Parathyroid adenoma (tissue), 2 donors: ENCODE measurements around the gene CHST2.

Source experiments
- H2AFZ ChIP-seq: fragments of 300-600 bp; sonication (generic); one replicate; pipeline ENCODE4 v1.7.0; 2017; ENCODE audit warnings: antibody characterized with exemption, mild to moderate bottlenecking
- H3K27ac ChIP-seq: fragments of 300-600 bp; sonication (generic); one replicate; pipeline ENCODE4 v1.7.0; 2017
- H3K27me3 ChIP-seq: fragments of 300-600 bp; sonication (generic); one replicate; pipeline ENCODE4 v1.7.0; 2017; ENCODE audit warnings: low read length; ENCODE audit not compliant: control insufficient read depth, insufficient read depth
- H3K36me3 ChIP-seq: fragments of 300-600 bp; sonication (generic); one replicate; pipeline ENCODE4 v1.7.0; 2017; ENCODE audit warnings: low read length; ENCODE audit not compliant: control insufficient read depth, insufficient read depth
- H3K4me1 ChIP-seq: fragments of 300-600 bp; sonication (generic); one replicate; pipeline ENCODE4 v1.7.0; 2017; ENCODE audit warnings: control low read depth
- H3K4me2 ChIP-seq: fragments of 300-600 bp; sonication (generic); one replicate; pipeline ENCODE4 v1.7.0; 2017; ENCODE audit warnings: low read length
- H3K4me3 ChIP-seq: fragments of 300-600 bp; sonication (generic); one replicate; pipeline ENCODE4 v1.7.0; 2017; ENCODE audit warnings: low read depth, low read length
- H3K79me2 ChIP-seq: fragments of 300-600 bp; sonication (generic); one replicate; pipeline ENCODE4 v1.7.0; 2017; ENCODE audit warnings: control low read depth
- H3K9ac ChIP-seq: fragments of 300-600 bp; sonication (generic); one replicate; pipeline ENCODE4 v1.7.0; 2017; ENCODE audit warnings: mild to moderate bottlenecking
- H3K9me3 ChIP-seq: fragments of 300-600 bp; sonication (generic); one replicate; pipeline ENCODE4 v1.7.0; 2017; ENCODE audit warnings: low read length; ENCODE audit not compliant: control insufficient read depth
- CTCF ChIP-seq: fragments of 300-600 bp; sonication (generic); IDR thresholded peaks from one replicate; pipeline ENCODE4 v1.7.0; 2017; ENCODE audit warnings: antibody characterized with exemption, mild to moderate bottlenecking
- donor health status: primary hyperparathyroidism.

The CHST2 gene

DNA sequence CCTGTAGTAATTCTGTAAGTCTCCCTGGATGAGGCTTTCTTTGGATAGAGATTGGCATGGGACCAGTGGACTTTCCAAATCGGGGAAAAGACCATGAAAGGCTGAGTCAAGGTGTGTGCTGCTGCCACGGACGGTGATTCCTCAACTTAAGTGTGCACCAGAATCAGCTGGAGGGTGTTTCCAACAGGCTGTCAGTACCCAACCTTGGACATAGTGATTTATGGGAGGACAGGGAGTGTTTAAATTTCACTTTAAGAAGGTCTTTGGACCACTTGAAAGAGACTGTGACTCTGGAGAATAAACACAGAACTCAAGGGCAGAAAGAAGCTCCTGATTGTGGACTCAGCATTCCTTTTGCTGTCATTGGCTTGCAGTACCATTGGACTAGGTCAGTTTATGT lies 20.4 kb upstream of the CHST2 start:
- no peaks in the 10 kb centered on the region for H3K4me1 ChIP-seq
- no peak overlapping the region for H3K27ac ChIP-seq
- H3K4me3 ChIP-seq, result no peak overlapping the region
- H3K27me3 ChIP-seq, result no peaks in the 10 kb centered on the region
- H3K4me2 ChIP-seq, result no peak overlapping the region
- no peaks in the 10 kb centered on the region for H3K79me2 ChIP-seq
- H2AFZ ChIP-seq, result no peak overlapping the region
- H3K9me3 ChIP-seq, result no peaks in the 10 kb centered on the region
- H3K36me3 ChIP-seq, result no peaks in the 10 kb centered on the region
- no peak overlapping the region for H3K9ac ChIP-seq
- no peak for TF ChIP-seq CTCF

- H3K79me2 ChIP-seq, result no peaks in the 10 kb centered on the region
- no peaks in the 10 kb centered on the region for H3K9me3 ChIP-seq
- no peaks in the 10 kb centered on the region for H3K27me3 ChIP-seq
- H3K4me1 ChIP-seq, result no peaks in the 10 kb centered on the region
- no peak for TF ChIP-seq CTCF
- H3K27ac ChIP-seq, result no peak overlapping the region
- H3K4me2 ChIP-seq, result no peak overlapping the region
- H3K4me3 ChIP-seq, result no peak overlapping the region
- H3K36me3 ChIP-seq, result no peaks in the 10 kb centered on the region
- no peak overlapping the region for H2AFZ ChIP-seq
- H3K9ac ChIP-seq, result no peak overlapping the region
Measured at GRCh38 chr3:143099690-143100089, 19.9 kb upstream of the CHST2 start.

GRCh38 chr3:143100451-143100850 lies 19.1 kb upstream of the CHST2 start:
- Histone ChIP-seq H2AFZ (no peak overlapping the region), H3K27me3 (no peaks in the 10 kb centered on the region), H3K9ac (no peak overlapping the region), H3K4me2 (no peak overlapping the region), H3K27ac (no peak overlapping the region), H3K36me3 (no peaks in the 10 kb centered on the region), H3K9me3 (no peaks in the 10 kb centered on the region), H3K79me2 (no peaks in the 10 kb centered on the region), H3K4me1 (no peaks in the 10 kb centered on the region), H3K4me3 (no peak overlapping the region)
- TF ChIP-seq CTCF, result no peak

- no peaks in the 10 kb centered on the region for H3K9me3 ChIP-seq
- H3K9ac ChIP-seq, result no peak overlapping the region
- no peaks in the 10 kb centered on the region for H3K36me3 ChIP-seq
- H3K79me2 ChIP-seq, result no peaks in the 10 kb centered on the region
- H3K27me3 ChIP-seq, result no peaks in the 10 kb centered on the region
- H2AFZ ChIP-seq, result no peak overlapping the region
- H3K4me2 ChIP-seq, result no peak overlapping the region
- TF ChIP-seq CTCF, result no peak
- H3K4me1 ChIP-seq, result no peaks in the 10 kb centered on the region
- H3K27ac ChIP-seq, result no peak overlapping the region
- H3K4me3 ChIP-seq, result no peak overlapping the region
Measured at GRCh38 chr3:143101792-143102381, 17.7 kb upstream of the CHST2 start.

- Histone ChIP-seq H3K27ac (no peak overlapping the region), H2AFZ (no peak overlapping the region), H3K9me3 (no peaks in the 10 kb centered on the region), H3K4me3 (no peak overlapping the region), H3K27me3 (no peaks in the 10 kb centered on the region), H3K36me3 (no peaks in the 10 kb centered on the region), H3K79me2 (no peaks in the 10 kb centered on the region), H3K4me1 (no peaks in the 10 kb centered on the region), H3K4me2 (no peak overlapping the region), H3K9ac (no peak overlapping the region)
- no peak for TF ChIP-seq CTCF
Measured at GRCh38 chr3:143103652-143104051, 15.9 kb upstream of the CHST2 start.
